Ovary (tissue), 3 donors: Measurements from ENCODE around the gene F2RL2.

Experiments used
- CTCF ChIP-seq, 3 donors: fragments of 450-650 bp in 2 of 3; fragments of 200-600 bp in 1 of 3; IDR thresholded peaks; one replicate each; pipeline versions ENCODE4 v1.5.1 to v1.8.0; 2016 to 2022; ENCODE audit warnings: antibody characterized with exemption in 3 of 3, mild to moderate bottlenecking in 1 of 3
- EP300 ChIP-seq: sonication (generic); formaldehyde crosslinking; IDR thresholded peaks from one replicate; pipeline ENCODE4 v1.6.1; 2017; ENCODE audit warnings: antibody characterized with exemption
- POLR2A ChIP-seq: fragments of 450-650 bp; IDR thresholded peaks from one replicate; pipeline ENCODE4 v1.6.1; 2017; ENCODE audit warnings: antibody characterized with exemption, mild to moderate bottlenecking, moderate library complexity
- donor health status: DM: no; HTN: no; CAD: no.

- TF ChIP-seq CTCF (IDR thresholded peaks at IDR 0.05) (no peak), POLR2A (no peak), EP300 (no peak)
These were observed 46.0 kb upstream of the F2RL2 start for GRCh38 chr5:76669245-76669644.
